Measurements from ENCODE around the gene OR2D3.

DNA sequence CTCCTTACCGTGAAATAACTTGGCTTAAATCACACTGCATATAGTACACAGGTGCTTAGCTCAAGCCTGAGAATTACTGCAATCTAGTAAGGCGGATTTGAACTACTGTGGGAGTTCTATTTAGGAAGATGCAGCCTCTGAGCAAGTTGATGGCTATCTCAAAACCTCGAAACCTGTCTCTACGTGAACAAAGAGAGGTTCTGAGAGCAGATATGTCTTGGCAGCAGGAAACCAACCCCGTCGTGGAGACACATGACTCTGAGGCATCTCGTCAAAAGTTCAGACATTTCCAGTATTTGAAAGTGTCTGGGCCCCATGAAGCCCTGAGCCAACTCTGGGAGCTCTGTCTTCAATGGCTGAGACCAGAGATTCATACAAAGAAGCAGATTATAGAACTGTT is 11.3 kb downstream of the OR2D3 start:
- TF ChIP-seq, protein P1, sequence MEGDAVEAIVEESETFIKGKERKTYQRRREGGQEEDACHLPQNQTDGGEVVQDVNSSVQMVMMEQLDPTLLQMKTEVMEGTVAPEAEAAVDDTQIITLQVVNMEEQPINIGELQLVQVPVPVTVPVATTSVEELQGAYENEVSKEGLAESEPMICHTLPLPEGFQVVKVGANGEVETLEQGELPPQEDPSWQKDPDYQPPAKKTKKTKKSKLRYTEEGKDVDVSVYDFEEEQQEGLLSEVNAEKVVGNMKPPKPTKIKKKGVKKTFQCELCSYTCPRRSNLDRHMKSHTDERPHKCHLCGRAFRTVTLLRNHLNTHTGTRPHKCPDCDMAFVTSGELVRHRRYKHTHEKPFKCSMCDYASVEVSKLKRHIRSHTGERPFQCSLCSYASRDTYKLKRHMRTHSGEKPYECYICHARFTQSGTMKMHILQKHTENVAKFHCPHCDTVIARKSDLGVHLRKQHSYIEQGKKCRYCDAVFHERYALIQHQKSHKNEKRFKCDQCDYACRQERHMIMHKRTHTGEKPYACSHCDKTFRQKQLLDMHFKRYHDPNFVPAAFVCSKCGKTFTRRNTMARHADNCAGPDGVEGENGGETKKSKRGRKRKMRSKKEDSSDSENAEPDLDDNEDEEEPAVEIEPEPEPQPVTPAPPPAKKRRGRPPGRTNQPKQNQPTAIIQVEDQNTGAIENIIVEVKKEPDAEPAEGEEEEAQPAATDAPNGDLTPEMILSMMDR (IDR thresholded peaks at IDR 0.05) = no peak
- TF ChIP-seq POLR2A (IDR thresholded peaks at IDR 0.05) = no peak

All from vagina (tissue), 2 donors.